Breast epithelium (tissue), 3 donors: ENCODE results near the gene CS.

Source experiments
- POLR2A ChIP-seq: fragments of 450-650 bp; IDR thresholded peaks from one replicate; pipeline ENCODE4 v1.6.1; 2016; ENCODE audit warnings: antibody characterized with exemption, mild to moderate bottlenecking, moderate library complexity
- POLR2AphosphoS5 ChIP-seq, 3 donors: sonication (generic); formaldehyde crosslinking; IDR thresholded peaks; one replicate each; pipeline ENCODE4 v1.6.1; 2017; ENCODE audit warnings: antibody characterized with exemption in 3 of 3
- TF ChIP-seq, protein P1 (sequence below), 3 donors: fragments of 450-650 bp; IDR thresholded peaks; one replicate each; pipeline ENCODE4 v1.5.1; 2016 to 2017; ENCODE audit warnings: antibody characterized with exemption in 3 of 3, mild to moderate bottlenecking in 3 of 3, moderate library complexity in 3 of 3

DNA sequence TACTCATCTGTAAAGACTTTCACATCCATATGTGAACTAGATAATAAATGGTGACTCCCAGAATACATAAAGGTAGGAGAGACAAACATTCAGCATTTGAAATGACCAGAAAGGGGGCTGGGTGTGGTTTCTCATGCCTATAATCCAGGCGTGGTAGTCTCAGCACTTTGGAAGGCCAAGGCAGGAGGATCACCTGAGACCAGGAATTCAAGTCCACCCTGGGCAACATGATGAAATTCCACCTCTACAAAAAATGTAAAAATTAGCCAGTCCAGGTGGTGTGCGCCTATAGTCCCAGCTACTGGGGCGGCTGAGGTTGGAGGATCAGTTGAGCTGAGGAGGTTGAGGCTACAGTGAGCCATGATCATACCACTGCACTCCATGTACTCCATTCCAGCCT lies 4.1 kb upstream of the CS start:
- TF ChIP-seq, protein P1, sequence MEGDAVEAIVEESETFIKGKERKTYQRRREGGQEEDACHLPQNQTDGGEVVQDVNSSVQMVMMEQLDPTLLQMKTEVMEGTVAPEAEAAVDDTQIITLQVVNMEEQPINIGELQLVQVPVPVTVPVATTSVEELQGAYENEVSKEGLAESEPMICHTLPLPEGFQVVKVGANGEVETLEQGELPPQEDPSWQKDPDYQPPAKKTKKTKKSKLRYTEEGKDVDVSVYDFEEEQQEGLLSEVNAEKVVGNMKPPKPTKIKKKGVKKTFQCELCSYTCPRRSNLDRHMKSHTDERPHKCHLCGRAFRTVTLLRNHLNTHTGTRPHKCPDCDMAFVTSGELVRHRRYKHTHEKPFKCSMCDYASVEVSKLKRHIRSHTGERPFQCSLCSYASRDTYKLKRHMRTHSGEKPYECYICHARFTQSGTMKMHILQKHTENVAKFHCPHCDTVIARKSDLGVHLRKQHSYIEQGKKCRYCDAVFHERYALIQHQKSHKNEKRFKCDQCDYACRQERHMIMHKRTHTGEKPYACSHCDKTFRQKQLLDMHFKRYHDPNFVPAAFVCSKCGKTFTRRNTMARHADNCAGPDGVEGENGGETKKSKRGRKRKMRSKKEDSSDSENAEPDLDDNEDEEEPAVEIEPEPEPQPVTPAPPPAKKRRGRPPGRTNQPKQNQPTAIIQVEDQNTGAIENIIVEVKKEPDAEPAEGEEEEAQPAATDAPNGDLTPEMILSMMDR (IDR thresholded peaks at IDR 0.05) = no peak
- TF ChIP-seq POLR2A (no peak), POLR2AphosphoS5 (IDR thresholded peaks at IDR 0.05) (no peak)
